CD4-positive, alpha-beta T cell treated with Interleukin-10 for 1 hour (primary cell): ENCODE measurements around the gene PRH2.

Source experiments
- DNase-seq: peaks from one replicate; pipeline ENCODE4 v3.0.0-alpha.2; 2020

Gene PRH2

GRCh38 chr12:10965476-10965875 lies 36.4 kb downstream of the PRH2 start:
- DNase-seq: no peak

GRCh38 chr12:10966314-10966713 lies 37.3 kb downstream of the PRH2 start:
- no peak for DNase-seq

GRCh38 chr12:10967409-10967808 lies 38.4 kb downstream of the PRH2 start:
- DNase-seq: no peak

GRCh38 chr12:10968765-10969456 lies 39.9 kb downstream of the PRH2 start:
- DNase-seq: no peak

GRCh38 chr12:10974965-10975364 lies 45.9 kb downstream of the PRH2 start:
- DNase-seq: no peak

GRCh38 chr12:10982244-10982643 lies 53.2 kb downstream of the PRH2 start:
- DNase-seq: peak; percentile 69
